Natural killer cell (primary cell): ENCODE measurements around the gene OLA1. TPM values are rescaled to one million over a fixed set of nuclear protein-coding genes. Genes with fewer than 3 reads are reported as not detected.

Experiments
- ATAC-seq, 3 donors: fragments of 150-1000 bp in 2 of 3; fragments of 200-7000 bp in 1 of 3; cut with Tn5 transposase; 1 replicate in 1 of 3; 2 replicates in 2 of 3; pipeline ENCODE4 v1.10.0; 2021; ENCODE audit warnings: mild to moderate bottlenecking in 2 of 3, moderate library complexity in 2 of 3
- DNase-seq, 2 donors: peaks; one replicate each; pipeline versions ENCODE4 v3.0.0 to v3.0.0-alpha.2; 2013 to 2021; ENCODE audit warnings: mixed read lengths in 1 of 2
- H3K27ac ChIP-seq: one replicate; pipeline ENCODE4 v1.5.1; 2013; ENCODE audit warnings: mild to moderate bottlenecking, low read length
- H3K27me3 ChIP-seq: one replicate; pipeline ENCODE4 v1.6.1; 2013; ENCODE audit warnings: low read length; ENCODE audit not compliant: control insufficient read depth, insufficient read depth
- H3K36me3 ChIP-seq: one replicate; pipeline ENCODE4 v1.6.1; 2013; ENCODE audit warnings: low read length; ENCODE audit not compliant: control insufficient read depth, insufficient read depth
- H3K4me1 ChIP-seq: one replicate; pipeline ENCODE4 v1.6.1; 2013; ENCODE audit warnings: low read length; ENCODE audit not compliant: control insufficient read depth, insufficient read depth
- H3K4me3 ChIP-seq: one replicate; pipeline ENCODE4 v1.5.1; 2013; ENCODE audit warnings: low read length
- H3K9me3 ChIP-seq: one replicate; pipeline ENCODE4 v1.6.1; 2013; ENCODE audit warnings: low read length; ENCODE audit not compliant: control insufficient read depth, insufficient read depth
- H3K27ac Mint-ChIP-seq, 2 donors: one replicate each; pipeline ENCODE4 v1.8.0; 2022; ENCODE audit warnings: mild to moderate bottlenecking in 2 of 2, mixed read lengths in 2 of 2, moderate library complexity in 1 of 2
- H3K27me3 Mint-ChIP-seq, 2 donors: one replicate each; pipeline ENCODE4 v1.8.0; 2022; ENCODE audit warnings: low read depth in 2 of 2, mixed read lengths in 2 of 2
- H3K36me3 Mint-ChIP-seq: one replicate; pipeline ENCODE4 v1.8.0; 2022; ENCODE audit warnings: mixed read lengths
- H3K4me1 Mint-ChIP-seq, 2 donors: one replicate each; pipeline ENCODE4 v1.8.0; 2022; ENCODE audit warnings: mixed read lengths in 2 of 2
- H3K4me3 Mint-ChIP-seq: one replicate; pipeline ENCODE4 v1.8.0; 2022; ENCODE audit warnings: mild to moderate bottlenecking, moderate library complexity, mixed read lengths
- H3K9me3 Mint-ChIP-seq, 2 donors: one replicate each; pipeline ENCODE4 v1.8.0; 2022; ENCODE audit warnings: mixed read lengths in 2 of 2
- CTCF ChIP-seq: fragments of 200-600 bp; IDR thresholded peaks from one replicate; pipeline ENCODE4 v1.8.0; 2022; ENCODE audit warnings: antibody characterized with exemption
- WGBS: methylation state at CpG from one replicate; pipeline ENCODE4 v1.1.7; 2013; ENCODE audit warnings: missing lambda C conversion rate; ENCODE audit not compliant: insufficient coverage; 5-methylcytosine and 5-hydroxymethylcytosine counted together
- intact Hi-C: fragments of 100-400 bp; cut with micrococcal nuclease; formaldehyde crosslinking; loops from one replicate; pipeline ENCODE4 v1.14.2; 2022
- total RNA-seq, 4 donors: library from RNA; stranded (reverse); fragments of 120-200 nt in 1 of 4; gene quantifications; one replicate each; pipeline versions ENCODE4 v1.2.3 to v1.2.4, GENCODE V29; 2013 to 2022

Gene OLA1
- total RNA-seq, 3 donors from 2014 or later (not counting 1 experiment from before 2014, with no cell fraction given) = 42.3 to 45.9 (median 43.9) TPM

- Mint-ChIP-seq H3K27me3 (no peaks in the 10 kb centered on the region), H3K27ac (no peak overlapping the region), H3K4me3 (no peak overlapping the region), H3K9me3 (no peaks in the 10 kb centered on the region), H3K36me3 (peaks cover 9% of the 10 kb centered on the region), H3K4me1 (peaks cover 5% of the 10 kb centered on the region in 2 donors)
- no peaks in the 10 kb centered on the region for H3K4me1 ChIP-seq
- H3K27me3 ChIP-seq = no peaks in the 10 kb centered on the region
- no peaks in the 10 kb centered on the region for H3K9me3 ChIP-seq
- intact Hi-C loops = loop anchor here (5.0 to 10.0 kb wide), 2 partner anchors 192 to 675 kb away; no protein-coding TSS in a partner anchor
- peaks cover 2% of the 10 kb centered on the region for H3K36me3 ChIP-seq
- no peak for TF ChIP-seq CTCF
- H3K4me3 ChIP-seq = no peak overlapping the region
- no peak overlapping the region for H3K27ac ChIP-seq
- ATAC-seq = no peak
- no peak for DNase-seq
- WGBS = 100% methylated on average over 1 of the region's 1 CpG
Measured at GRCh38 chr2:174076975-174077374, 171.4 kb downstream of the OLA1 start.

GRCh38 chr2:174076040-174076439, 172.3 kb downstream of the OLA1 start:
- H3K36me3 Mint-ChIP-seq = peaks cover 9% of the 10 kb centered on the region
- no peaks in the 10 kb centered on the region for H3K27me3 ChIP-seq
- H3K9me3 ChIP-seq = no peaks in the 10 kb centered on the region
- intact Hi-C loops = loop anchor here (5.0 to 10.0 kb wide), 2 partner anchors 191 to 674 kb away; no protein-coding TSS in a partner anchor
- no peak for ATAC-seq
- H3K36me3 ChIP-seq = peaks cover 2% of the 10 kb centered on the region
- no peak for TF ChIP-seq CTCF
- H3K4me3 Mint-ChIP-seq = no peak overlapping the region
- no peak overlapping the region for H3K27ac Mint-ChIP-seq
- no peak for DNase-seq
- no peaks in the 10 kb centered on the region for H3K4me1 ChIP-seq
- WGBS = 85% methylated on average over 1 of the region's 2 CpGs
- no peak overlapping the region for H3K27ac ChIP-seq
- no peak overlapping the region for H3K4me3 ChIP-seq
- H3K27me3 Mint-ChIP-seq = no peaks in the 10 kb centered on the region
- H3K9me3 Mint-ChIP-seq = no peaks in the 10 kb centered on the region
- peaks cover 5 to 7% of the 10 kb centered on the region in 2 donors for H3K4me1 Mint-ChIP-seq

GRCh38 chr2:174074831-174075230, 173.5 kb downstream of the OLA1 start:
- Mint-ChIP-seq H3K4me3 (no peak overlapping the region), H3K27me3 (no peaks in the 10 kb centered on the region), H3K27ac (no peak overlapping the region), H3K36me3 (peaks cover 9% of the 10 kb centered on the region), H3K4me1 (peaks cover 5 to 7% of the 10 kb centered on the region in 2 donors), H3K9me3 (no peaks in the 10 kb centered on the region)
- Histone ChIP-seq H3K27me3 (no peaks in the 10 kb centered on the region), H3K4me1 (no peaks in the 10 kb centered on the region), H3K9me3 (no peaks in the 10 kb centered on the region), H3K4me3 (no peak overlapping the region), H3K36me3 (peaks cover 2% of the 10 kb centered on the region), H3K27ac (no peak overlapping the region)
- no peak for ATAC-seq
- intact Hi-C loops = loop anchor here (5.0 to 10.0 kb wide), 2 partner anchors 190 to 673 kb away; no protein-coding TSS in a partner anchor
- DNase-seq = no peak
- TF ChIP-seq CTCF = no peak
- 98% methylated on average over 4 of the region's 4 CpGs for WGBS

GRCh38 chr2:174072857-174073256, 175.5 kb downstream of the OLA1 start:
- 100% methylated on average over 2 of the region's 4 CpGs for WGBS
- Histone ChIP-seq H3K4me1 (no peaks in the 10 kb centered on the region), H3K27me3 (no peaks in the 10 kb centered on the region), H3K27ac (no peak overlapping the region), H3K36me3 (peaks cover 2% of the 10 kb centered on the region), H3K9me3 (no peaks in the 10 kb centered on the region), H3K4me3 (no peak overlapping the region)
- no peaks in the 10 kb centered on the region for H3K27me3 Mint-ChIP-seq
- TF ChIP-seq CTCF = no peak
- DNase-seq = no peak
- intact Hi-C loops = loop anchor here (10.0 kb wide), 1 partner anchor 188 kb away; no protein-coding TSS in a partner anchor
- no peak for ATAC-seq
- no peak overlapping the region for H3K27ac Mint-ChIP-seq
- no peaks in the 10 kb centered on the region for H3K9me3 Mint-ChIP-seq
- H3K36me3 Mint-ChIP-seq = peaks cover 9% of the 10 kb centered on the region
- no peak overlapping the region for H3K4me3 Mint-ChIP-seq
- H3K4me1 Mint-ChIP-seq = peaks cover 5 to 7% of the 10 kb centered on the region in 2 donors
